ENCODE results near the gene PIP5K1A.
A peak's percentile ranks its signal among the peaks of the same experiment; 100 is the strongest.
"Not testable (repeated sequence)": the region's sequence is repeated elsewhere in the genome, so short reads cannot be mapped to it uniquely, and the experiment has no call there.

The PIP5K1A gene

DNA sequence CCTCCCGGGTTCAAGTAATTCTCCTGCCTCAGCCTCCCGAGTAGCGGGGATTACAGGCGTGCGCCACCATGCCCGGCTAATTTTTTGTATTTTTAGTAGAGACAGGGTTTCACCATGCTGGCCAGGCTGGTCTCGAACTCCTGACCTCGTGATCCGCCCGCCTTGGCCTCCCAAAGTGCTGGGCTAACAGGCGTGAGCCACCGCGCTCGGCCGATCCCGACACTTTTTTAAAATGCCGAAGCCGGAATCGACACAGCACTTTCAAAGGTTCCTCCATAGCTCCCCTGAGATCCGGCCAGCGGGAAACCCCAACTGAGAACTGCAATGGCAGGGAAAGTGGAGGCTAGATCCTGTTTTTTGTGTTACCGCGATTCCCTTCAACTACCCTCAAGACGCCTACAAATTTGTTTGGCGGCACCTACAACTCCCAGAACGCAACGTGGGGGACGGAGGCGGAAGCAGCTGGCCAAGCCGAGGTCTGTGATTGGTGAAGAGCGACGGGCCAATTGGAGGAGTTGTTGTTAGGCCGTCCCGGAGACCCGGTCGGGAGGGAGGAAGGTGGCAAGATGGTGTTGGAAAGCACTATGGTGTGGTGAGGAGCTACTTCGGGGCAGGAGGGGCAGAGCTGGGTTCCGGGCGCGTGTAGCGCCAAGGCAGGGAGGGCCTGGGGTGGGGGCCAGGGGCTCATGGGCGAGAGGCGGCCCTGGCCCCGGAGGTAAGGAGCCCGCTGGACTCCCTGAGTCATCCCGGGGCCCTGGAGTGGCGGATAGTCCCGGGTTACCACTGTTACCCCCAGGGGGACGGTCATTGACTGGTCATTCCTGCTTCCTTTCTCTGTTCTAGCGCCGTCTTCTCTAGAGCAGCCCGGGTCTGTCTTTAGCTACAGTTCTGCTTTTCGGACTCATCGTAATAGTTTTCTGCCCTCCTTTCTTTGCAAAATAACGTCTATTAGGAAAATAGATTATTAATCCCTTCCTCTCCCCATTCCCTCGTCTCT is 56.2 kb downstream of the PIP5K1A start, which contains the start of gene PSMD4:
Gene PSMD4, plus strand, starts transcription at position 518 of the 997 bp plus-strand sequence. Its CDS starts 49 bp downstream, at position 567.
- DNase-seq (ENCODE audit: low read depth) = peak; percentile 84

DNA sequence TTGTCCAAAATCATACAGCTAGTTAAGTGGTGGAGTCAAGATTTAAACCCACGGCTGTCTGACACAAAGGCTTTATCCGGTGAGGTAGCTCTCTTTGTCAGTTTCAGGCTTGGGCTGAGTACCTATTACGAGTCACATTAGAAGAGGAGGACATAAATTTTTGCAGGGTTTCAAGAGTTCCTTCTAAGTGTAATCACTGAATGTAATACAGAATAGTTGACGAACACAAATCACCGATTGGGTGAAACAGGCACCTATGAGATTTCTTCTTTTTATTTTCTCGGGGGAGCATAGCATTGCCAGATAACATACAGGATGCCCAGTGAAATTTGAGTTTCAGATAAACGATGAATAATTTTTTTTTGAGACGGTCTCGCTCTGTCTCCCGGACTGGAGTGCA is 57.0 kb downstream of the PIP5K1A start:
- DNase-seq (ENCODE audit: low read depth) = no peak

DNA sequence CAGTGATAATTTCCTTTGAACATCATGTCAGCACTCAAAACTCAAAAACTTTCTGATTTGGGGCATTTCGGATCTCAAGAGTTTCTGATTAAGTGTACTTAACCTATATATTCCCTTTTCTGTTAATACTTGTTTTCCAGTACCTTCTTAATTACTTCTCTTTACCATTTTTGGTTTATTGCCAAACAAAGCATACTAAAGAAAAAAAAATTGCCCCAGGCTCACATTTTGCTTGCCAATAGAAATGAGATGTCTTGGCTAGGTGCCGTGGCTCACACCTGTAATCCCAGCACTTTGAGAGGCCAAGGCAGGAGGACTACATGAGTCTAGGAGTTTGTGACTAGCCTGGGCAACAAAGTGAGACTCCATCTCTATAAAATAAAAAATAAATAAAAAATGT is 61.0 kb downstream of the PIP5K1A start:
- DNase-seq (ENCODE audit: low read depth) = no peak

DNA sequence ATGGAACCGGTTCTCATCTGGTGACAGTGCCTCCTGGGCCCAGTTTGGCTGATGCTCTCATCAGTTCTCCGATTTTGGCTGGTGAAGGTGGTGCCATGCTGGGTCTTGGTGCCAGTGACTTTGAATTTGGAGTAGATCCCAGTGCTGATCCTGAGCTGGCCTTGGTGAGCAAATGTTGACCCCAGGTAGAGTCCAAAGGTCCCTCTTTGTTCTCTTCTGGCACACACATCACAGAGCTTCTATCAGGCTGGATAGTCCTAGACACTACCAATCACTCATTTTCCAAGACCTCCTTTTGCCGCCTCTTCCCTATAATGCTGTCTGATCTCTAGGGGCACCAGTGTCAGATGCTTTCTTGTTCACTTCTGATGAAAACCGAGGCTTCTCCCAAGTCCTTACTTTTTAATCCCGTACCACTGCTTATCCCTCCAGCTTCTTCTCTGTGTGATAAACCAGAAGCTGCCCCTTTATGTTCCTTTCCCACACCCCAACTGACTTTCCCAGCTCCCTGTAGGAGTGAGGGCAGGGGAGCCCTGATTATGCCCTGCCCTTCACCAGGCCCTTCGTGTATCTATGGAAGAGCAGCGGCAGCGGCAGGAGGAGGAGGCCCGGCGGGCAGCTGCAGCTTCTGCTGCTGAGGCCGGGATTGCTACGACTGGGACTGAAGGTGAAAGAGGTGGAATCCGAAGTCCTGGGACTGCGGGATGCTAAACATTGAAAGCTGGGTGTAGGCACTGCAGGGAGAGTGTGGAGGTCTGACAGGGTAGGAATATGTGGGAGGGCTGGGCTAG is 67.3 kb downstream of the PIP5K1A start:
- DNase-seq (ENCODE audit: low read depth) = no peak

DNA sequence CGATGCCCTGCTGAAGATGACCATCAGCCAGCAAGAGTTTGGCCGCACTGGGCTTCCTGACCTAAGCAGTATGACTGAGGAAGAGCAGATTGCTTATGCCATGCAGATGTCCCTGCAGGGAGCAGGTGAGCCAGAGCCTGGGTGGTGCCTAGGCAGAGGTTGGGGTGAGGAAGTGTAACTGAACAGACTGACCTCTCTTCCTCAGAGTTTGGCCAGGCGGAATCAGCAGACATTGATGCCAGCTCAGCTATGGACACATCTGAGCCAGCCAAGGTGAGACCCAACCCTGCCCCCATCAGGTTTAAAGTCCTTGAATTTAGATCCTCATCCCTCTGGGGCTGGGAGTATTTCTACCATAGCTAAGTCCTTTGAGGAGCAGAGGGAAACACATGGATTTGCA is 68.0 kb downstream of the PIP5K1A start:
- no peak for DNase-seq (ENCODE audit: low read depth)

DNA sequence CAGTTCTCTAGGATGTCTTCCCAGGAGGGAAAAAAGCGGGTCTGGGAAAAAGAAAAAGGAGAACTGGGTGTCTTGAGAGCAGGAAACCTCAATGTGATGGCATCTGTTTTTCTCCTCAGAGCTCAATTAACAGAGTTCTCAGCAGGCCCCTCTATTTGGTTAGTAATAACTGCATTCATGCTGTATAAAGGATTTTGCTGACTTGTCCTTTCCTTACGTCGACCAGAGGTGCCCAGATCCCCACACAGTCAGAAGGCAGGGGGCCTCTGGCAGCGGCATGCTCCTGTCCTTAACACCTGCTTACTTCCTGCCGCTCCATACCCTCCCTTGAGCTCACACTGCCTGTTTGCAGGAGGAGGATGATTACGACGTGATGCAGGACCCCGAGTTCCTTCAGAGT is 68.5 kb downstream of the PIP5K1A start:
- DNase-seq (ENCODE audit: low read depth) = no peak

DNA sequence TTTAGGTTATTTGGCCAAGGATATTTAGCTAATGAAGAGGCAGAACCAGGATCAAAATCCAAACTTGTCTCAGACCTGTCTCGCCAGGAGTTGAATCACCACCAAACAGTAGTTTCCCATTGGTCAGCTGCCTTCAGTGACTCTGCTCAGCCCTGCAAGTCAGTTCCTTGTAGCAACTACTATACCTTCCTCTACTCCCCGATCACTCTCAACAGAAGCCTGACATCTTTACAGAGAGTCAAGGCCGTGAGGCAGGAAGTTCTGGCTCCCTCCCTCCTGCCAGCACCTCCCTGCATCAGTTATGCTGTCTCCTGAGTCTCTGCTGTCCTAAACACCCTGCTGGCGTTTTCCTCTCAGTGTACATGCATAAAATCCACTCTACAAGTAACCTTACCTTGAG is 69.4 kb downstream of the PIP5K1A start:
- DNase-seq (ENCODE audit: low read depth) = no peak

DNA sequence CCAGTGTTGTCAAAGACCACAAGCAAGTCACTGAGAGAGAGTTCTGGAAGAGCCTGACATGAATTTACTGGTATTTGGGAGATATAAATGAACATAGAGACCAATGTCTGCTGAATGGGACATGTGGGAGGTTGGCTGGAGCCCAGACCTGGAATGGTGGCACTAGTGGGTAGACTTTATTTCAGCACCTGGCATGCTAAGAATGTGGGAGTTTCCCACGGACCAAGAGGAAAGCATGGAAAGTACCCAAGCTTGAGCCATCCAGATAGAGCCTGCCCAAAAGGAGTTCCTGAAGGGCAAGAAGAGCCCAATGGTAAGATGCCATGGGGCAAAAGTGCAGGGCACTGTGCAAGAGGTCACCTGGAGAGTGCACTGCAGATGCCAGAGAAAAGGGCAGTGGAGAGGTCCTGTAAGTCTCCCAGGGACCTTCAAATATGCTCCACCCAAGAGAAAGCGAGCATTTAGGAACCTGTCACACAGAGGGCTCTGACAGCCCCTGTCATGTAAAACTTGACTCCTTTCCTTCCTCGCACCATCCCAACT is 75.6 kb downstream of the PIP5K1A start:
- no peak for DNase-seq (ENCODE audit: low read depth)

DNA sequence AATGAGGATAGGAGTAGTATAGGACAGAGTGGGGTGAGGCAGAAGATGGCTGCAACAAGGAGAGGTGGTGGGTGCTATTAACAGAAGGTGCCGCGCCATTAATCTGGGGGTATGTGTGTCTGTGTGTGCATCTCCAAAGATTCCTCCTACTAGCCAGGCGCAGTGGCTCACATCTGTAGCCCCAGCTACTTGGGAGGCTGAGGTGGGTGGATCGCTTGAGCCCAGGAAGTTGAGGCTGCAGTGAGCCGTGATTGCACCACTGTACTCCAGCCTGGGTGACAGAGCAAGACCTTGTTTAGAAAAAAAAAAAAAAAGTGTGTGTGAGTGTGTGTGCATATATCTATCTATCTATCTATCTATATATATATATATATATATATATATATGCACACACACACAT is 77.0 kb downstream of the PIP5K1A start:
- not testable (repeated sequence) for DNase-seq (ENCODE audit: low read depth)

DNA sequence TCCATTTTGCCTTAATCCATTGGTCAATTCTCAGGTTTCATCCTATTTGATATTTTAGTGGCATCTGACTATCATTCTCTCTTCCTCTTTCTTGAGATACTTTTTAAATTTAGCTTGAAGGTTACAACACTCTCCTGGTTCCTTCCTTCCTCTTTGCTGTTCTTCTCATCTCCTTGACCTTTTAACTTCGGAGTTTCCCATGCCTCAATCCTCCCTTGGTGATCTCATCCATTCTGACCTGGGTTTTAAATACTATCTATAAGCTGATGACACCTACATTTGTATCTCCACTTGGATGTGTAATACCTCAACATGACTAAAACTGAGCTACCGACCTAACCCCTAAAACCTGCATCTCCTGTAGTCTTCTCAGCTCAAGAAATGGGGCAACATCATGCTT is 78.9 kb downstream of the PIP5K1A start:
- no peak for DNase-seq (ENCODE audit: low read depth)

DNA sequence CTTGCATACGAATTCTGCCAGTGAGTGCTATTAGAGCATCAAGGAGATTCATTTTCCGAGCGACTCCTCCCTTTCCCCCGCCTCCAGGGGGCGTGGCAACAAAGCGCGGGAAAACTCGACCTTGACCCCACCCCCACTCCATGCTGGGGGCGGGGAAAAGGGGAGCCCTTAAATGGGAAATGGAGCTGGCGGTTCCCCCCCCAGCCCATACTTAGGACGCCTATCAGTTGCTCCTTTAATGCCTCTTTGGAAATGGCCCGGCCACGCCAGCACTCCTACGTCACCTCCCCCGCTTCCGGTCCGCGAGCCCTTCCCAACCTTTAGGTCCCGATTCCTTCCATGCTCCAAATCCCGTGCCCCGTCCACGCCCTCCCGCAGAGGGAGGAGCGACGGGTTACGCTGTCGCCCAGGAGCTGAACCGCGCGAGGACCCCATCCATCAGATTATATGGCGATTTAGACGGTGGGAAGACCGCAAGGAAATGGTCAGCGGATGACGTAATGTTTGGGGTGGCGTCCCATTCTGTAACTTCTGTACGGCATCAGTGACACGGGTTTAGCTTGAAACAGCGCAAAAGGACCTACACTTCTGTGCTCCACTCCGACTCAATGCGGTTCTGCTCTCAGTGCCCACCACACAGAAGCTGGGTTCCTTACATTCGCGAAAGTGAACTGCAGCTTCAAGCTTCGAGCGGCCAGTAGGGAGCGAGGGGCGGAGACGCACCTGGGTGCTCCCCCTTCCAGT is 83.0 kb downstream of the PIP5K1A start:
- peak; percentile 96 for DNase-seq (ENCODE audit: low read depth)

DNA sequence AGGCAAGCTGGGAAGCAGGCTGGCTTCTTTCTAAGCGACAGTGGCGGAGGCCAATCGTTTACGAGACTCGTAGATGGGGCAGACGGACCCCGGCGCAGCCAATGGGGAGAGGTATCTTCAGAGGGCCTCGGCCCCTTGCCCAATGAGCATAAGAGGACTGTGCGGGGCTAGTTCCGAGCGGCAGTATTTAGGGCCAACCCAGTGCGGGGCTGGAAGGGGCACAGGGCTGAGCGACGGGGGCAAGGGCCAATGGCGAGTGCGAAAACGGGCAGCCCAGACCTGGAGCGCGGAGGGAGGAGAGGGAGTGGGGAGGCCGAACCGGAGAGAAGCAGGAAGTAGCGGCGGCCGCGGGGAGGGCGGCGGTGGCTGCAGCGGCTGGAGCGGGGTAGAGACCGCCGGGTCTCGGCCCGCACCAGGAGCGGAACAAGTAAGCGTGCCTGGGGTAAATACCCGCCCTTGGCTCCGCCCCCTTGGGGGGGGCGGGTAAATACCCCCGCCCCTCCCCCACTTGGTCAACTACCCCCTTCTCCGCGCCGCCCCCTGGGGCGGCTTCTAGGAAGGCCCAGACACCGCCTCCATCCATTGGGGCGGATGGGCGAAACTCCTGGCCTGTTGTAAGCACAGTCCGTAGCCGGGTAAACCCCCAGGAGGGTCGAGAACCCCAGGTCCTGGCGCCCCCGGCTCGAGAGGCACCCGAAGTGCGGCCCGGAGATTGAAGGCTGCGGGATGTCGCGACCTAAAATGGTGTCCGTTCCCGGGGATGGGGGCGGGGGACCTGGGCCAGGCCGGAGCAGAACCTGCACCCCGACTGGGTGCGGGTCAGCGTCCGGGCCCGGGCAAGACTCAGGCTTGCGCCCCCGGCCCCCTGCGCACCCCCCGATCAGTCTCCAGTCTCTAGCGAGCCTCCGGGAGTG is 83.9 kb downstream of the PIP5K1A start, which contains the start of gene ZNF687:
Gene ZNF687, plus strand, starts transcription at position 331 of the 914 bp plus-strand sequence. CDS start 3,993 bp downstream, outside the sequence.
- peak; percentile 94 for DNase-seq (ENCODE audit: low read depth)

DNA sequence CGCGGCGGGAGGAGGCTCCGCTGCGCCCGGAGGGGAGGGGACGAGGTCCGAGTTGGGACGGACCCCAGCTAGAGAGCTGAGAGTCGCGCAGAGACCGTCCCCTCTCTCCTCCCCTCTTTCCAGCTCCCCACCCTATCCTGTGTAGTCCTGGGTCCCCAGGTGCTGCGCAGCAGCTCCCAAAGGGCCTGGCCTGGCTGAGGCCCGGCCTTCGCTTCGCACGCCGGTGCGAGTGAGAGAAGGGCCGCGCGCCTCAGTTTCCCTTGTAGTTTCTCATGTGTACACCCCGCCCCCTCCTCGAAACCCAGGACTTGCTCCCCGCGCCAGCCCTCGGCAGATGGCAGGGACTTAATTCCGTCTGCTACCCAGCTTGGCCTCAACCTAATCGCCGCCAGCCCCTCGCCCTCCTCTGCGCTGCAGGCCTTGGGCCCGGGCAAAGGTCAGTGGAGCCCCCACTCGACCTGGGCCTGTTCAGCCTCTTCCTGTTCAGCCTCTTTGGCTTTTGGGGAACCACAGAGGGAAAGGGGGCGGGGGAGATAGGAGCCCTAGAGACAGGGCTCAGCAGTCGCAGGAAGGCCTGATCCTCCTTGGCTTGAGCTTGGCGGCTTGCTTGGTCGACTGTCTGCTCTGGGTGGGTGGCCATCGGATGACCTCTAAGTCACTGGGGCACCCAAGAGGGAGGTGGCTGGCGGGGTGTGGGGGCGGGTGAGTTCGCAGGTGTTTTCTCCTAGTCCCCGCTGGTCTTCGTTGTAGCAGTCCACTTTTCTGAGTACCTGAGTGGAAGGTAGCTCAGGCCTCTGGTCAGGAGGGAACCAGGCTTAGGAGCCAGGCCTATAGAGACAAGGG is 84.8 kb downstream of the PIP5K1A start:
- DNase-seq (ENCODE audit: low read depth) = peak; percentile 12

DNA sequence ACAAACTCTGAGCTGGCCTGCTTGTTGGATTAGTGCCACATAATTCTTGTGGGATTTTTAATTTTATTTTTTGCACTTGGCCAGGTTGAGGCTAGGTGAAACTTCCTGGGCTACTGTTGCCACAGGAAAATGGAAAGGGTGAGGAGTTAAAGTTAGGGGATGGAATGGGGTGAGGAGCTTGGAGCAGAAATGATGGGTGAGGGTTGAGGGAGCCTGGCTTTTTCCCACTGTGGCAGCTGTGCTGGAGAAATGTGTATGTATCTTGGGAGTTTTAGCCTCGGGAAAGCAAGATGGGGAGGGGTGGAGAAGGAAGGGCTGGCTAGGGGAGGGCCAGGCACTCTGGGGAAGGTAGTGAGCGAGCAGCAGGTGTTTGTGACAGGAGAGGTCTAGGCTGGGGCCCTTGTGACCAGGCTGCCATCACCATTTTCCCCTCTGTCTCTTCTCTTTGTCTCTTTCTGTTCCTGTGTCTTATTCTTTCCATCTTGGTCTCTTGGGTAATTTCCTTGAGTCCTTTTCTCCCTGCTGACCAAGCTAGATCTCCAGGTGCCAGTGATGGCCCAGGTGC is 85.7 kb downstream of the PIP5K1A start:
- DNase-seq (ENCODE audit: low read depth) = no peak

DNA sequence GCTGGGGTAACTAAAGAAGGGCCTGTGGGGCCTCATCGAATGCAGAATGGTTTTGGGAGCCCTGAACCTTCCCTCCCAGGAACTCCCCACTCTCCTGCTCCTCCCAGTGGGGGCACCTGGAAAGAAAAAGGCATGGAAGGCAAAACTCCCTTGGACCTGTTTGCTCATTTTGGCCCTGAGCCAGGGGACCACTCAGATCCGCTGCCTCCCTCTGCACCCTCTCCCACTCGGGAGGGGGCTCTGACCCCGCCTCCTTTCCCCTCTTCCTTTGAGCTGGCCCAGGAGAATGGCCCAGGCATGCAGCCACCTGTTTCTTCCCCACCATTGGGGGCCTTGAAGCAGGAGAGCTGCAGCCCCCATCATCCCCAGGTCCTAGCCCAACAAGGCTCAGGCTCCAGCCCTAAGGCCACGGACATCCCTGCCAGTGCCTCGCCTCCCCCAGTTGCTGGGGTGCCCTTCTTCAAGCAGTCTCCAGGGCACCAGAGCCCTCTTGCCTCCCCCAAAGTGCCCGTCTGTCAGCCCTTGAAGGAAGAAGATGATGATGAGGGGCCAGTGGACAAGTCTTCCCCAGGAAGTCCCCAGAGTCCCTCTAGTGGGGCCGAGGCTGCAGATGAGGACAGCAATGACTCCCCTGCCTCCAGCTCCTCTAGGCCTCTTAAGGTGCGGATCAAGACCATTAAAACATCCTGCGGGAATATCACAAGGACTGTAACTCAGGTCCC is 88.4 kb downstream of the PIP5K1A start:
- no peak for DNase-seq (ENCODE audit: low read depth)

DNA sequence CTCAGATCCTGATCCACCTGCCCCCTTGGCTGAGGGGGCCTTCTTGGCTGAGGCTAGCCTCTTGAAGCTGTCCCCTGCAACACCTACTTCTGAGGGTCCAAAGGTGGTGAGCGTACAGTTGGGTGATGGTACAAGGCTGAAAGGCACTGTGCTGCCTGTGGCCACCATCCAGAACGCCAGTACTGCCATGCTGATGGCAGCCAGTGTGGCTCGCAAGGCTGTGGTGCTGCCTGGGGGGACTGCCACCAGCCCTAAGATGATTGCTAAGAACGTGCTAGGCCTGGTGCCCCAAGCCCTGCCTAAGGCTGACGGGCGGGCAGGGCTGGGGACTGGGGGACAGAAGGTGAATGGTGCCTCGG is 89.0 kb downstream of the PIP5K1A start:
- no peak for DNase-seq (ENCODE audit: low read depth)

DNA sequence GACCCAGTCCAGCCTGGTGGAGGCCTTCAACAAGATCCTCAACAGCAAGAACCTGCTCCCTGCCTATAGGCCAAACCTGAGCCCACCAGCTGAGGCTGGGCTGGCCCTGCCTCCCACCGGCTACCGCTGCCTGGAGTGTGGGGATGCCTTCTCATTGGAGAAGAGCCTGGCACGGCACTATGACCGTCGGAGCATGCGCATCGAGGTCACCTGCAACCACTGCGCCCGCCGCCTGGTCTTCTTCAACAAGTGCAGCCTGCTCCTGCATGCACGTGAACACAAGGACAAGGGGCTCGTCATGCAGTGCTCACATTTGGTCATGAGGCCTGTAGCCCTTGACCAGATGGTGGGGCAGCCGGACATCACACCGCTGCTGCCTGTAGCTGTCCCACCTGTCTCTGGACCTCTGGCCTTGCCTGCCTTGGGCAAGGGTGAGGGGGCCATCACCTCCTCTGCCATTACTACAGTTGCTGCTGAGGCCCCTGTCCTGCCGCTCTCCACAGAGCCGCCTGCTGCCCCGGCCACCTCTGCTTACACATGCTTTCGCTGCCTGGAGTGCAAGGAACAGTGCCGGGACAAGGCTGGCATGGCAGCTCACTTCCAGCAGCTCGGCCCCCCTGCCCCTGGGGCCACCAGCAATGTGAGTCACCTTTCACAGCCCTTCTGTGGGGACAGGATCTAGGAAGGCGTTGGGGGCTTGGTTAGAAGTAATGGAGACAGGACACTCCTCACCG is 89.6 kb downstream of the PIP5K1A start:
- no peak for DNase-seq (ENCODE audit: low read depth)

DNA sequence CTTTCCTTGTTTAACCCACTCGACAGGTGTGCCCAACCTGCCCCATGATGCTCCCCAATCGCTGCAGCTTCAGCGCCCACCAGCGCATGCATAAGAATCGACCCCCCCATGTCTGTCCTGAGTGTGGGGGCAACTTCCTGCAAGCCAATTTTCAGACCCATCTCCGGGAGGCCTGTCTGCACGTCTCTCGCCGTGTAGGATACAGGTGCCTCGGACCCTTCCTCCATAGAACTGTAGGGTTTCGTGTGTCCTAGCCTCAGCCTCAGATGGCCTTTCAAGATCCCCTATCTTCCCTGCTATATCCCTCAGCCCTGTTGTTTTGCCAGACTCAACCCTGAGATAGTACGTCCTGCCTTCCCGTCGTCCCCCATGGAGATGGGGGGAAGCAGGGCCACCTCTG is 90.2 kb downstream of the PIP5K1A start:
- no peak for DNase-seq (ENCODE audit: low read depth)
